ENCODE measurements around the gene ADM5.

ADM5 gene

GRCh38 chr19:49658139-49658517, 31.3 kb upstream of the ADM5 start:
- no peak for DNase-seq (ENCODE audit: low spot score)

GRCh38 chr19:49658566-49659442, 30.6 kb upstream of the ADM5 start:
- DNase-seq (ENCODE audit: low spot score) = no peak

GRCh38 chr19:49660338-49660961, 28.9 kb upstream of the ADM5 start:
- no peak for DNase-seq (ENCODE audit: low spot score)

DNA sequence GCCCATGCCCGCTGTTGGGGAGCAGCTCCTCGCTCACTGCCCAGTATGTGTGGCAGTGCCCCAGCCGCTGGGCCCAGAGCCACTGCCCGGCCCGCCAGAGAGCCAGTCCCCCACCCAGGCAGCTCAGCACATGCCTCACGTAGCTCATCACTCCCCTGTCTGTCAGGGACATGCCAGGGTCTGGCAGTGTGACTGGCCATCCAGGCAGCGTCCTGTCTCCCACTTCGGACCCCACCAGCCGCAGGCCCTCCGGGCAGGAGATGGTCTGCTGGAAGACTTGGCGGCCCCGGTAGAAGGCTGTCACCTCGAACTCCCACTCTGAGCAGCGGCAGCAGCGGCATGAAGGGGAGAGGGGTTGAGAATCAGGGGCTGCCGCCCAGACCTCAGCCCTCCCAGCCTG, 27.4 kb upstream of the ADM5 start:
- DNase-seq (ENCODE audit: low spot score) = no peak

DNA sequence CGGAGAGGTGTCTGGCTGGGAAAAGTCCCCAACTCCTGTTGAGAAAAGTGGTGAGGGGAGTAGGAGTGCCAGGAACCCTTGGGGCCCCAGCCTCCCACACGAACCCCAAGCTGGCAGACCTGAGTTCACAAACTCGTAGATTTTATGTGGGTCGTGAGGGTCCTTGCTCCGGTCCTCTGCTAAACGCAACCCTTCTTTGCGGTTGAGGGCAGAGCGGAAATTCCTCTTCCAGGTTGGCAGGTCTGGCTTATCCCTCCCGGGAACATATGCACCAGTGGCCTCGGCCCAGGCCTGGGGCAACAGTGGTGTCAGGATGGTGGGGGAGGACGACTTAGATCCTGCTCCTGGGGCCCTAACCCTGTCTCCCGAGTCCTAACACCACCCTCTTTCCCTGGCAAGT, 26.2 kb upstream of the ADM5 start:
- DNase-seq (ENCODE audit: low spot score) = no peak

DNA sequence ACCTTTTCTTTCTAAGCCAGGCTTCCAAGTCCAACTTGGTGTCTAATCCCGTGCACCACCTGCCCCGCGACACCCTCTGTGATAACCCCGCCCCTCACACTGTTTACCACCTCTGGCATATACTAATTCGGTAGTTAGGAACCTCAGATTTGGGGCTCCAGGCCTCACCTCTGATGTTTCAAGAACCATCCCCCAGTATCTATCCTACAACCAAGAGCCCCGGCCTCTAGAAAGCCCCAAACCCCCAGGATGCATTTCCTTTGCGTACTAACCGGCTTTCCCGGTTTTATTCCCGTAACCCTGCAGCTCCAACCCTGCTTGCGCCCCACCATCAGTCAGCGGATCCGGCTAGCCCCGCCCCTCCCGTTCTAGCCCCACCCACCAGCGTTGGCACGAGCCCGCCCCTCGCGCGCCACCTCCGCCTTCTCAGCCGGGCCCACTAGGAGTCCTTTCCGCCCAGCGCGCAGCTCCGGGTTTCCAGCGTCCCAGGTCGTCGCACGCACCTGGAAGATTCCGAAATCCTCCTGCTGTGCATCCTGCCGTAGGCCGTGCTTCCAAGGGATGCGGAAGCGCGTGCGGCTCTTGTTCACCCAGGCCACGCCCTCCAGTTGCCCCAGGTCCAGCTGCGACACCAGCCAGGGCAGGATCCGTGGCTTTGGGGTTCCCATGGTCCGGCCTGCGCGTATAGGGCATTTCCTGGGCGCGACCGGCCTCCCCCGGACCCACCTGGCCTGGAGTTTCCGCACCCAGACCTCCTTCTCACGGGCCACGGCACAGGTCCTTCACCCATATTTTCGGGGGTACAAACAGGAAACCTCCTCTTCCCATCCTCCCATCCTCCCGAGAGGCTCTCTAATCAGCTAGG, 25.0 kb upstream of the ADM5 start:
- DNase-seq (ENCODE audit: low spot score) = peak; percentile 49

GRCh38 chr19:49665036-49665350, 24.4 kb upstream of the ADM5 start:
- DNase-seq (ENCODE audit: low spot score) = no peak

DNA sequence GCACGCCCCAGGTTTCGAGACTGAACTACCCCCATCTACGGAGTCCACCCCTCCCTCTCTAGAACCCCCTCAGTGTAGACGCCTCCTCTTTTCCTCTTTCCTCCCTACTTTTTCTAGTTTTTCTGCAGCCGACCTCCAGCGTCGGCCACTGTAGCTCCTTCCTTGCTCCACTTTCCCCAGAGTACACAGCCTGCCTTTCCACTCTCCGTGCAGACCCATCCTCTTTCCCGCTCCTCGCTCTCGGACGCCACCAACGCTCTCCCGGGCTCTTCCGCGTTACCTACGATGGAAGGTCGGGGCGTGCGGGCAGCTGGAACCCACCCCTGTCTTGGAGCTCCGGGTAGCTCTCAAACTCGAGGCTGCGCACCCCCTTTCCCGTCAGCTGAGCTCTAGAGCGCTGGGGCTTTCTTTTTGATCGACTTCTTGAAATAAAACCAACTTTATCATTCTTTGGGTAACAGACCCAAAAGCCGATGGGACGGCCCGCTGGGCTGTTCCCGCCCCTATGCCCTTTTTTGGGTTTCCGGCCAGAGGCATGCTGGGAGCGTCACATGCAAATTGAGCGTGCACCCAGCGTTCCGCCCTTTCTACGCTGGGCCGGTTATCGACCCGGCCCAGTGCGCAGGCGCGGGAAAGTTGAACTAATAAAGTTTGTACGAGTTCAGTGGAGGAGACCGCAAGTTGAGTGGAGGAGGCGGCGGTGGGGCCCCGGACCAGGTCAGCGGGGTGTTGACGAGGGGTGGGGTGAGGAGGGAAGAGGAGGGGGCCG, 23.9 kb upstream of the ADM5 start, which contains the start of the genes BCL2L12 and IRF3:
BCL2L12 (plus strand) TSS at position 583 of the 769 bp plus-strand sequence. CDS start 760 bp downstream, outside the sequence.
IRF3 (minus strand) TSS at position 507 of the 769 bp plus-strand sequence. CDS start 1,019 bp downstream, outside the sequence.
- peak; percentile 85 for DNase-seq (ENCODE audit: low spot score)

- DNase-seq (ENCODE audit: low spot score) = no peak
These were observed 23.3 kb upstream of the ADM5 start for GRCh38 chr19:49666120-49666444.

GRCh38 chr19:49667473-49667872, 21.9 kb upstream of the ADM5 start:
- no peak for DNase-seq (ENCODE audit: low spot score)

DNA sequence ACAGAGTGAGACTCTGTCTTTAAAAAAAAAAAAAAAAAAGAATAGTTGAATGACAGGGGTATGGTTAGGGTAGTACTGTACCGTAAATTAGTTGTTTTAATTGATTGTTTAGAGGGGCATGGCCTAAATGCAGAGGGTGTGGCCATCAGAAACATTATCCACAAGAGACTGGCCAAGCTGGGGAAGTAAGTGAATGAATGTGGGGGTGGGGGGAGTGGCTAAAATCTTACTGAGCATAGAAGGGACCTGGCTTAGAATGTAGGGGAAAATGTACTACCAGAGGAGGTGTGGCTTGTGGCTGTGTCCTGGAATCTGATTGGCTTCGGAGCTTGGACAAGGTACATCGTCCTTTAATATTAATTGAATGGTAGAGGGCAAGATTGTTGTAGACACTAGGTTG, 19.9 kb upstream of the ADM5 start:
- no peak for DNase-seq (ENCODE audit: low spot score)

DNA sequence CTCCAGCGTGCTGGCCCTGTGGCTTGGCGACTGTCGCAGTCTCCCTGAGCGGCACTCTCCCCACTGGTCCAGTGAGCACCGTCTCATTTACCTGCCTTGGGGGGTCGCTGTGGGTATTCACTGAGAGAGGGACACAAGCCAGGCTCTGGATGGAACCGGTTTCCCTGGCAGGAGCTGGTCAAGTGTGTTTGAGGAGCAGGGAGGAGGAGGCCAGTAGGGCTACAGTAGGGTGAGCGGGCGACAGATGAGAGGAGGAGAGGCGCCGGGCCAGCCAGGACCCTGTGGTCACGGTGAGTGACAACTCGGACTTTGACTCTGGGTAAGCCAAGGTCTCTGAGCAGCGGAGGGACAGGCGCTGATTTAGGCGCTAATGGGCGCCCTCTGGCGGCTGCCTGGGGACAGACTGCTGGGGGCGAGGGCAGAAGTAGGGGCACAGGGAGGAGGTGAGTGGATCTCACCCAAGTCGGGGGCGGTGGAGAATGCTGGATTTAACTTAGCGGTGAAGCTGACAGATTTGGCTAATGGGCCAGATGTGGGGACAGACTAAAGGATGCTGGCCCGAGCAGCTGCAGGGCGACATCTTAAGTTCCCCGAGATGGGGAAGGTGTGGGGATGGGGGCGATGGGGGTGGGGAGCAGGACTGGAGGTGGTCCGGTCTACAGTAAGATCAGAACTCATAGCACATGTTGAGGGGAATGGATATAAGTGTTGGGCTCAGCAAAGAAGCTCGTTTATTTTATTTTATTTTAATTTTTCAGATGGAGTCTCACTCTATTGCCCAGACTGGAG, 17.1 kb upstream of the ADM5 start:
- peak; percentile 79 for DNase-seq (ENCODE audit: low spot score)

GRCh38 chr19:49676136-49676783, 13.1 kb upstream of the ADM5 start:
- peak; percentile 88 for DNase-seq (ENCODE audit: low spot score)

- DNase-seq (ENCODE audit: low spot score) = peak; percentile 98
These were observed 12.6 kb upstream of the ADM5 start for GRCh38 chr19:49676784-49677230.

DNA sequence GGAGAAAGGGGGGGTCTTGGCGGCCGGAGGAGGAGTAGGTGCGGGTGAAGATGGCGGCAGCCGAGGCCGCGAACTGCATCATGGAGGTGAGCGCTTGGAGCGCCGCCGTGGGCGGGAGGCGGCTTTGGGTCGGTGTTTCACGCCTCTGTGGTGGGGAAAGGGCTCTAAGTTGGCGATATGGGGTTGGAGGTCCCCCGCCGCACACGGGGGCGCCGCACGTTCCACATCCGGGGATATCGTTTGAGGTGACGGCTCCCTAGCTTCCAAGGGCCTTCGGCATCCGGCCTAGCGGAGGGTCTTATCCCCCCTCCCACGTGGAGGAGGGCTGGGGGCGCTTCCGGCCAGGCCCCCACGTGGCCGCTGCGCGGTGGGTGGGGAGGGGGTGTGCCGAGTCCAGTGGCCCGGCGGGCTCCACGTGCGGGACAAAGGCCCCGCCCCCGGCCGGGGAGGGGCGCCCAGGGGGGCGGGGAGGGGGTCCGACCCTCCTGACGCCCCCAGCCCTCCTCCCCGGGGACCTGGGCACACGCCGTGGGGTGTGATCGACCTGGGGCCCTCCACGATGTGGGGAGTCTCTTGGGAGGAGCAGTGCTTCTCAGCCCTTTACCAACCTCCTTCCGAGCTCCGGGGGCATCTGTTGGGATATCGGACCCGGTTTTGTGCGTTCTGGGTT, 12.0 kb upstream of the ADM5 start, which contains the start of gene PRMT1:
PRMT1 (plus strand) TSS at position 41 of the 670 bp plus-strand sequence; CDS start at position 51, 10 bp downstream.
- DNase-seq (ENCODE audit: low spot score) = peak; percentile 68

- peak; percentile 82 for DNase-seq (ENCODE audit: low spot score)
These were observed 11.3 kb upstream of the ADM5 start for GRCh38 chr19:49677901-49678674.

DNA sequence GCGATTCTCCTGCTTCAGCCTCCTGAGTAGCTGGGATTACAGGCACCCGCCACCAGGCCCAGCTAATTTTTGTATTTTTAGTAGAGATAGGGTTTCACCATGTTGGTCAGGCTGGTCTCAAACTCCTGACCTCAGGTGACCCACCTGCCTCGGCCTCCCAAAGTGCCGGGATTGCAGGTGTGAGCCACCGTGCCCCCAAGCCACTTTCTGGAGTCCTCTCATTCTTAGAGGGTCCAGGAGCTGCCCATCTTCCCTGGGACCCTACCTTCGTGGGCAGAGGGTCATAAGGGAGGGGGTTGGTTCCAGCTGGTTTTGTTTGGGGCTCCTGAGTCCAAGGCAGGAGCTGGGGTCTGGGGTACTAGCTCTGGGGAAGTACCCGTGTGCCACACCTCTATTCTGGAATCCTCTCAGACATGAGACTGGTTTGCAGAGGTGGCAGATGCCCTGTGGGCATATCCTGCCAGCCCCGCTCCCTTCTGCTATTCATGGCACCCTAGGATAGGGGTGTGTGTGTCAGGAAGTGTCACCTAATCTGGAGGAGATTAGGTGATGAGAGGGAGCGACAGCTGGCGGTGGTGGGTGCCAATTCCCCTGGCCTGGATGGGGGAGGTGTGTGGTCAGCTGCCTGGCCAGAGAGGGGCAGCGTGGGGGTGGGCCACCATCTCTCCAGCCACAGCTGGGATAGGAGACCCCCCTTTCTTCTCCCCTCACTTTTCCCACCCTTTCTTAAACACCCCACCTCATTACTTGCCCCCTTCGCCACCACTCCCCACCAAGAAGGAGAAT, 10.2 kb upstream of the ADM5 start:
- DNase-seq (ENCODE audit: low spot score) = no peak
